ENCODE data around the gene C22orf15.

Gene C22orf15

DNA sequence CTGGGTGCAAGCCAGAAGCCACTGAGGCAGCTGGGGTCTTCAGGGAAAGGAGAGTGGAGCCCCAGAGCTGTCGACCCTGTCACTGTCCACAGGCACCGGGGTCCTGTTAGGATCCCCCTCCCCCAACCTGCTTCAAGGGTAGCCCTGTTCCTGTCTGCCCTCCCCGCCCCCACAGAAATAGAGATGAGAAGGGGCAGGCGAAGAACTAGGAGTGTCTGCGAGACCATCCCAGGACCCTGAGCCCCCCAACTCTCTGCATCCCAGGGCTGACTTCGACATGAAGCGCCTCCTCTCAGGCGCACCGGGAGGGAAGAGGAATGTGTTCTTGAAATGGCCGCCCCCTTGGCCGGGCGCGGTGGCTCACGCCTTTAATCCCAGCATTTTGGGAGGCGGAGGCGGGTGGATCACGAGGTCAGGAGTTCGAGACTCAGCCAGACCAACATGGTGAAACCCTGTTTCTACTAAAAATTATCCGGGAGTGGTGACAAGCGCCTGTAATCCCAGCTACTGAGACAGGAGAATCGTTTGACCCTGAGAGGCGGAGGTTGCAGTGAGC, 11.3 kb upstream of the C22orf15 start:
- no peak for DNase-seq

DNA sequence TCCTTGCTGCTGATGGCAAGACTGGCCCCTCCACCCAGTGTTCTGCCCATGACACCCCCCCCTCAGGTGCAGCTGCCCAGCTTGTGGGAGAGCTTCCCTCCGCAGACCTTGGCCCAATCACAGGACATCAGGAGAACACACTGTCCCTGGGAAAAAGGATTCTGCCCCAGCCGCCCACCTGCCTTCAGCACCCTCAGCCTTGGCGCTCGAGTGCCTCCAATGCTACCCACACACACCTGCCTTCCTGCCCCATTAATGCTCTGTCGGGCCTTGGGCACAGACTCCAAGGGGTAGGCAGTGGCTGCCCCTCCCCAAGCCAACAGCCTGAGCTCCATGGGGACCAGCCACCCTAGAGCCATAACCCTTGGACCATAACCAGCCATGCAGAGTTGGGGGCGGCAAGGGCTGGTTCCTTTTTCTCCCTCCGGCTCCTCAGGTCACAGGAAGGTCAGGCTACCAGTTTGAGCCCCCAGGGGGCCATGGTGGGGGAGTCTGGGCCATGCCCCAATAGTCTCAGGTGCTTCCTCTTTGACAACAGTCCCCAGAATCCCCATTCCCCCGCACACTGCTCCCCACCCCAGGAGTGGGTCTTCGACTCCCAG, 10.6 kb upstream of the C22orf15 start:
- DNase-seq: peak; percentile 43

GRCh38 chr22:23752750-23753149, 10.0 kb upstream of the C22orf15 start:
- no peak for DNase-seq

DNA sequence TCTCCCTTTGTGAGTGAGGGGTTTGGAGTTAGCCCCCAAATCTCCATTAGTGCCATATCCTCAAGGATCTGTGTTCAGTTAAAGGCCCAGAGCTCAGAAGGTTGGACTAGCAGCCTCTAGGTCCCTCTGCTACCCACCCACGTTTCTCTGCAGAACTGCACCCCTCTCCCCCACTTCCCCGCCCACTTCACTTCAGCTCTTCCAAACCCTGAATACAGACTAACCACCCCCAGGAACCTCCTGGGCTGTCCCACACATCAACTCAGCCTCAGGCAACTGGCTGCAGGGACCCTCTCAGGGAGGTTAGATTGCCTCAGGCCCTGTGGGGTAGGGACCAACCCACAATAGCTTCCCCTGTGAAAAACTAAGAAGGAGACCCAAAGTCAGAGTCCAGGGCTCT, 9.4 kb upstream of the C22orf15 start:
- no peak for DNase-seq

GRCh38 chr22:23754220-23754919, 8.4 kb upstream of the C22orf15 start, which contains the start of gene VPREB3:
VPREB3 (minus strand) TSS chr22:23754425; CDS start chr22:23754363, 62 bp downstream.
- no peak for DNase-seq

DNA sequence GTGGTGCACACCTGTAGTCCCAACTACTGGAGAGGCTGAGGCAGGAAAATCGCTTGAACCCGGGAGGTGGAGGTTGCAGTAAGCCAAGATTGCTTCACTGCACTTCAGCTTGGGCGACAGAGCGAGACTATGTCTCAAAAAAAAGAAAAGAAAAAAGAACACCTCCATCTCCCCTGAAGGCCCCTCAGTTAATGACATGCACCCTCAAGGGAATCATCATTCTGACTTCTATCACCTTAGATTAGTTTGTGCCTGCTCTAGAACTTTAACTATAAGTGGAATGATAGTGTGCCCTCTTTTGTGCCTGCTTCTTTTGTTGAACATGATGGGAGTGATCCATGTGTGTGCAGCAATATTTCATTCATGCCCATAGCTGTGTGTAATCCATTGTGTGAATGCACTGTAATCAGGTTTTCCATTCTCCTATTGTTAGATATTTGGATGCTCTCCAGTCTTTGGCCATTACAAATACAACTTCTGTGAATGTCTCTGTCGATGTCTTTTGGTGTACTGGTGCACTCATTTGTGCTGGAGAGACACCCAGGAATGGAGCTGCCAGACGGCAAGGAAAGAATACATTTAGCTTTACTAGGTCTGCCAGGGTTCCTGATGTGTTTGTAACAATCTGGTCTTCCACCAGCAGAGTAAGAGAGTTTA, 7.7 kb upstream of the C22orf15 start:
- DNase-seq: no peak

GRCh38 chr22:23755711-23756110, 7.1 kb upstream of the C22orf15 start:
- DNase-seq: no peak

DNA sequence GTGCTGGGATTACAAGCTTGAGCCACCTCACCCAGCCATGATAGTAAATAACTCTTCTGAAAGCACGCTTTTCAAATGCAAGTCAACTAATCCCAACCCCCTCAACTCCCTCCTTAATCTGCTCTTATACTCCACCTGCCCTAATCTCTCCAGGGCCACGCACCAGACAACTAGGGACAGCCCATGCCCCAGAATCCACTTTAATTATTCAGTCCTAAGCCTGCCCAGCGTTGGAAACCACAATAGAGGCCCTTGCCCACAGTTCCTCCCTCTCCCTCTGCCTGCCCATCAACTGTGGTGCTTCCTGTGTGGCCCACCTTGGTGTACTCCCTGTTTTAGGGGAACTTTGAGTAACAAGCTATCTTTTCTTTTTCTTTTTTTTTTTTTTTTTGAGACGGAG, 5.9 kb upstream of the C22orf15 start:
- peak; percentile 19 for DNase-seq

DNA sequence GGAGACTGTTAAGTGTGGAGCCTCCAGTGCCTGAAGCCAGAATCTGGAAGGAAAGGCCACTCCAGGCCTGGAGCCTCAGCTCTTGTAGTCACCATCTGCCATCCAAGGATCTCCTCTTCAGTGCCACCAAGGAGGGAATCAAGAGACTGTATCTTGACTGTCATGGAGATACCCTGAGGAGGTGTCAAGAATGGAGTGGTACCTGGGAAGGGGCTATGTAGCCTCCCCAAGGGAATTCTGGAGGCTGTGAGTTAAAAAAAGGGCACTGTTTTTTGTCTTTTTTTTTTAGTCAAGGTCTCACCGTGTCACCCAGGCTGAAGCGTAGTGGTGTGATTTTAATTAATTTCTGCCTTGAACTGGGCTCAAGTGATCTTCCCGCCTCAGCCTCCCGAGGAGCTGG, 3.2 kb upstream of the C22orf15 start:
- no peak for DNase-seq

GRCh38 chr22:23760056-23760455, 2.7 kb upstream of the C22orf15 start:
- DNase-seq: no peak

DNA sequence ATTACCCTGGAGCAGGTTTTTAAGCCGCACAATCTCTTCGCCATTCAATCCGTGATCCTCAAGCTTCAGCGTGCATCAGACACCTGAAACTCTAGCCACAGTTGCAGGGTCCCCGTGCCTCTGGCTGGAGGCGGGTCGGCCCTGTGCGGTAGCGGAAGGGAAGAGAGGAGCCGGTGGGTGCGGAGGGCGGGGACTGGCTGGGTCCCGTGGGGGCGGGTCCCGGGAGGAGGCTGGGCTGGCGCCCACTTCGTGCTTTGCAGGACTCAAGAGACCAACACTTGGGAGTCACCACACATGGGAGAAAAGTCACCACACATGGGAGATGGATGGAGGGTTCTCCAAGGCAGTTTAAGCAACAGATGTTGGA, 772 bp downstream of the C22orf15 start:
- no peak for DNase-seq

DNA sequence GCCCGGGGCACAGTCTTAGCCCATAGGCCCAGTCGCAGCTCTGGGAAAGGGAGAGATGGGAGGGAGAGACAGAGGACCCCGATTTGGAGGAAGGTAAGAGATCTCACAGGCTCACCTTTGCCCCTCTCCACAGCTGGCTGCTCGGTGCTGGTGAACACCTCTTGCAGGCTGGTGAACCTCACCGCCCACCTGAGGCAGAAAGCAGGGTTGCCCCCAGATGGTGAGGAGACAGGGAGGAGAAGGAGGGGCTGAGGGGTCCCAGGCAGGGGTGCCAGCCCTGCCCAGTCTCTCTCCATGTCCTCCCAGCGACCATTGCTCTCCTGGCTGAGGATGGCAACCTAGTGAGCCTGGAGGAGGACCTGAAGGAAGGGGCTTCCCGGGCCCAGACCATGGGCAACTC, 1.2 kb downstream of the C22orf15 start:
- no peak for DNase-seq

DNA sequence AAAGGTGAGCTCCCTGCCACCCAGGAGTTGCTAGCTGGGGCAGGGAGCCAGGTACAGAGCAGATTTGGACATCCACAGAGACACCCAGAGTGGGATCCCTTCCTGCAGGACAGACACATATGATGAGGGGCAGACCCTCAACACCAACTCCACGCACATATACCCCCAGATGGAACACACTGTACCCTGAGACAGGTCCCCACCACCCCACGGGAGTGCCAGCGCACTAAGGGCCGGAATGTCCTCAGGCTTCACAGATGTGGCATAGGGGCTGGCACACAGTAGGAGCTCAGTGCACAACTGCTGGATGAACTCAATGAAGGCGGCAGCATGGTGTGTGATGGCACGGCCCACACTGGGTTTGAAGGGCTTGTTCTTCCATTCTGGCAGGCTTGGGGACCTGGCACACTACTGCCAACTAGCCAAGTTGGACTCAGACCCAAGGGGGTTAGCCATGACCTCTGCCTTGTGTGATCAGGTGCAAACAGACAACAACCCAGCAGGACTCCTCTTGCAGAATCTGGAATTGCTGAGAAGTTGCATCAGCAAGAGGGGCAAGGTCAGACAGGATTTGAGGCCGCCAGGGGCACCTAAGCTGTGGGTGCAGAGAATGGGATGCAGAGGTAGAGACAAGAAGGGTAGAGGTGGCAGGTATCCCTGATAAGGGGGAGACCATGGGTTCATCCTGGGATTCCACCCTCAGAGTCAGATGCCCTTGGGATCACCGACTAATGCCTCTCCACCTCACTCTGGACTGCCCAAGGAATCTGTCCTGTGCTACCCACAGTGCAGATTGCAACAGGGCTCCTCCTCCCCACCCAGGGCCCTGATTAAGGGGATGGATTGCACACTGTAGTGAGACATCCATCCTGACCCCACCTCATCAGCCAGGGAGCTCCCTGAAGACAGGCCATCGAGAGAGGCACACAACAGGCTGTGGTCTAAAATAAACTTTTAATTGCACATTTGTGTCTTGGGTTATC, 2.4 kb downstream of the C22orf15 start:
- no peak for DNase-seq

- DNase-seq: no peak
Observed at GRCh38 chr22:23767303-23767672, 4.5 kb downstream of the C22orf15 start.

DNA sequence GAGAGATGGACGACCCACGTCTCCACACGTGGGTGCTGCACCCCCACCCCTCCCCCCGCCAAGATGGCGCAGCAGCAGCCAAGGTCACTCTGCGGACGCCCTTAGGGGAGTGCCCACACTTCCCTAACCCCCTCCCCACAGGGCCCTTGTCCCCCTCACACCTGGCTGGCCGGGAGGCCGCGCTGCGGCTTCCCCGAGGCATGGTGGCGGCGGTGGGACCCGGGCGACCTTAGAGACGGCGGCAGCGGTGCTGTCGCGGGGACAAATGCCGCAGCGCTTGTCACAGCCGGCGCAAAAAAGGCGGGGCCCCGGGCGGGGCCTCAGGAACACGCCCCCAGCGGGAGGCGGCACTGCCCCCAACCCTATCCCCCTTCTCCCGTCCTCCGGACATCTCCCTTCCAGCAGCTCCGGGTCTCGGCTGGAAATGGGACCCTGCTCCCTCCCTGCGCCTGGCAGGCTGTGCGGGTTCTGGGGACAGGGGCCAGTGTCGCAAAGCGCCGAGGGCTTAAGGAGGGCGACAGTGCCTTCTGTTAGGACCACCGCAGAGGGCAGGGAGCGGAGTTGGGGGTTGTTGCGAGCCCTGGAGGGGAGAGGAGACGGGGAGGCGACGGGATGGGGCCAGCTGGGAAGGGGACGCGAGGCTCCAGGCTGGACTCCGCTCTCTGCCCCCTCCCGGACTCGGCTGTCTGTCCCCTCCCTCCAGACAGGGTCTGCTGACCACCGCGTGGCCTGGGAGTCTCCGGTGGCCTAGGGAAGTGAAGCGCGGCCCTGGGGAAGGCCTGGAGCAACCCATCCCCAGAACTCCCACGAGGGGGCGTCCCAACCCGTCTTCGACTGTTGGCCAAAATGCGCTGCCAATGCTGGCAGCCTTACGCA, 5.1 kb downstream of the C22orf15 start, which contains the start of gene CHCHD10:
Gene CHCHD10 (minus strand): TSS at position 300 of the 876 bp plus-strand sequence. CDS start 98 bp downstream, at position 202.
- DNase-seq: peak; percentile 66

DNA sequence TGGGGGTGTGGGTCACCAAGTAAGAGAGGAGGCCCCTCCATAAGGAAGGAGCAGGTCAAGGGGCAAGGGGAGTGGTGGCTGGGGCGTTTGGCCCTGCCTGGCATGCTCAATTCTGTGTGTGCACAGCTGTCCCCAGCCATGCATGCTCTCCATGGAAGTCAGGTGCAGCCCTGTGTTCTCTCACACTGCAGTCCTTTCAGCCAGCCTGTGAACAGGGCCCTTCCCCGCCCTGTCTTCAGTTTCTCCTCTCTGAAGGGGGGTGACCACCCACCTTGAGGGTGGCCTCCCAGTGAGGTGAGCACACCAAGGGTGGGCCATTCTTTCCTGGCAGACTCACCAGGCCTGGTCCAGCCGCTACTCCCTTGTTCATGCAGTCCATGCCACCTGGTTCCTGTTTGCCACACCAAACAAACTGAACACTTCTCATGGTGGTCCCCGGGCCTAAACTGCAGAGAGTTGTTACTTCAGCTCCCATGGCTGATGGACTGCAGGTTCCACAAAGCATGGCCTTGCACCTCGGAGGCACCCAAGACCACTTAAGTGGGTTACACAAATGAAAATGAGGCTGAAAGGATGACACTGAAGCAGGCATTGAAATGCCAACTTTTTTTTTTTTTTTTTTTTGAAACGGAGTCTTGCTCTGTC, 6.7 kb downstream of the C22orf15 start:
- DNase-seq: no peak

GRCh38 chr22:23772315-23772648, 9.5 kb downstream of the C22orf15 start:
- DNase-seq: no peak

DNA sequence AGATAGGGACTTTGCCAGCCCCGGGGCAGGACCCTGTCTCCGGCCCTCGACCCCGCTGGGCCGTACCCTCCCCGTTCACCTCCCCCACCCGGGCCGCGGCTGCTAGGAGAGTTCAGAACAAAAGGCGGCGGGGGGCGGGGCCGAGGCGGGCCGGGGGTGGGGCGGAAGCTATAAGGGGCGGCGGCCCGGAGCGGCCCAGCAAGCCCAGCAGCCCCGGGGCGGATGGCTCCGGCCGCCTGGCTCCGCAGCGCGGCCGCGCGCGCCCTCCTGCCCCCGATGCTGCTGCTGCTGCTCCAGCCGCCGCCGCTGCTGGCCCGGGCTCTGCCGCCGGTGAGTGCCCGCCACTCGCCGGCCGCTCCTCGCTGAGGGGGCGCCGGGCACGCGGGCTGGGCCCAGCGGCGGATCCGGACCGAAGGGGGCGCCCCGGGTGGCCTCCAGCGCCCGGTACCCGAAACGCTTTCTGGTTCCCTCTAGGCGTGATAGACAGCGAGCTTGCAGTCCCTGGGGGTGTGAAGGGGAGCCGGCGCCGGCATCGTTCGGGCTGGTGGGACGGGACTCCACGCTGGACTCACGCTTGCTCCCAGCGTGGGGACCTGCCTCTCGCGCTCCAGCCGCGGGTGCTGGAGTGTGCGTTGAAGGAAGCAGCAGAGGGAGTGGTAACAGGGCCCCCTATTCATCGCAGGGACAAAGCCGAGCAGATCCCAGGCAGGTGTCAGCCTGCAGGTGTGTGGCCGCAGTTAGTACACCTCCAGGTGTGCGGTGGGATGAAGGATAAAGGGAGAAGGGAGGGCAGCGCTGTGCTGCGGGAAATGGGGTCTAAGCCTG, 10.1 kb downstream of the C22orf15 start, which contains the start of gene MMP11:
Gene MMP11 (plus strand): TSS at position 201 of the 825 bp plus-strand sequence. CDS start 22 bp downstream, at position 223.
- no peak for DNase-seq

DNA sequence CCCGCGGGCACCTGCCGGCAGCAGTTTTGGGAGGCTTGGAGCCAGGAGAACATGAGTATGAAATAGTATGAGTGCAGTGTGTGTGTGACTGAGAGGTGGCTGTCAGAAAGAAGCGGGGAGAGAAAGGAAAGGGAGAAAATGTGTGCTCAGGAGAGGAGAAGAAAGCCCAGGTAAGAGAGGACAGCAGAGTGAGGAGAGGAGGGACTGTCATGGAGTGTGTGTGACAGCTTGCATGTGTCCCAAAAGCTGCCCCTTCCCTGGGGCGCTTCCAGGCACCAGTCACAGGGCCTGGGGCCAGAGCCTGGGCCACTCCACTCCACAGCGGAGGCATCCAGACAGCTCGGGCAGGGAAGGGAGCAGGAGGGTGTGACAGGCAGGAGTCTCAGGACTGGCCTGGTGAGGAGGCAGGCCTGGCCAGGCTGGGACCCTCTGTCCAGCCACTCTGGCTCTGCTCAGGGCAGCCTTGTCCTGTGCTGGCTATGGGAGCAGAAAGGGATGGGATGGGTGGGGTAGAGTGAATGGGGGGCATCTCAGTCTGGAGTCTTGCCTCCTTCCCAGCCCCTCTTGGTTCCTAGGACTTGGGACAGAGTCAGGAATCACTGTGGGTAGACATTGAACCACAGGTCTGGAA, 10.8 kb downstream of the C22orf15 start:
- no peak for DNase-seq

Measured in MV-4-11 (cell line).